Measurements from ENCODE around the gene SCEL. TPM values are rescaled to one million over a fixed set of nuclear protein-coding genes. Genes with fewer than 3 reads are reported as not detected.

The SCEL gene
- total RNA-seq, 2 experiments from 2014 or later, result not detected

DNA sequence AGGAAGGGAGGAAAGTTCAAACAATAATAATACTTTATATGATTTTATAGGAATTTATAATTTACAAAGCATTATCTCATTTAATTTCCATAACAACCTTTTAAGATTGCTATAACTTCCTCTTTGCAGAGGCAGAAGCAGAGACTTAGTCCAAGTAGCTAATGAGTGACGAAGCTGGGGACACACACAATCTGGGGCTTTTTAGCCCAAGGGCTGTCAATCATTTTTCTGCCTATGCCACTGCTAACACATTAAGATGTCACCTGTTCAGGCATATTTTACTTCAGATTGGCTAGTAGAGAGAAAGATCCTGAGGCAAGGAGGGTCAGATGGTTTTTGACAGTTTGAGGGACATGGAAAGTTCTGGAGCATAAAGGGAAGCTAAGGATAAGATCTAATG lies 12.6 kb downstream of the SCEL start:
- H3K4me3 Mint-ChIP-seq, result no peak overlapping the region
- DNase-seq (no peak), ATAC-seq (ENCODE audit: poor library complexity) (no peak)
- H3K9me3 Mint-ChIP-seq, result no peaks in the 10 kb centered on the region
- H3K4me1 Mint-ChIP-seq (ENCODE audit: low read depth), result no peaks in the 10 kb centered on the region
- Histone ChIP-seq H3K27me3 (ENCODE audit: control insufficient read depth in 1 of 2, insufficient read depth in 2 of 2, low read length in 2 of 2) (no peaks in the 10 kb centered on the region), H3K4me1 (ENCODE audit: insufficient read depth, low read length) (no peaks in the 10 kb centered on the region), H3K9me3 (ENCODE audit: control insufficient read depth in 1 of 2, insufficient read depth in 1 of 2, low read length in 2 of 2) (no peaks in the 10 kb centered on the region), H3K27ac (ENCODE audit: low read depth in 1 of 2, low read length in 2 of 2) (no peak overlapping the region), H3K4me3 (ENCODE audit: low read length) (no peak overlapping the region), H3K36me3 (ENCODE audit: insufficient read depth, low read length) (no peaks in the 10 kb centered on the region)
- ChIA-PET CTCF (interaction anchor here (1.8 kb wide), 1 partner anchor 10 kb away, joined by 5 read pairs; no protein-coding TSS in a partner anchor), POLR2A (no interaction called here)
- H3K36me3 Mint-ChIP-seq (ENCODE audit: low read depth), result no peaks in the 10 kb centered on the region
- H3K27ac Mint-ChIP-seq, result no peak overlapping the region
- intact Hi-C loops (cut with DNase I, micrococcal nuclease), result no loop called here
- peaks cover 5% of the 10 kb centered on the region for H3K27me3 Mint-ChIP-seq
- TF ChIP-seq, protein P1, sequence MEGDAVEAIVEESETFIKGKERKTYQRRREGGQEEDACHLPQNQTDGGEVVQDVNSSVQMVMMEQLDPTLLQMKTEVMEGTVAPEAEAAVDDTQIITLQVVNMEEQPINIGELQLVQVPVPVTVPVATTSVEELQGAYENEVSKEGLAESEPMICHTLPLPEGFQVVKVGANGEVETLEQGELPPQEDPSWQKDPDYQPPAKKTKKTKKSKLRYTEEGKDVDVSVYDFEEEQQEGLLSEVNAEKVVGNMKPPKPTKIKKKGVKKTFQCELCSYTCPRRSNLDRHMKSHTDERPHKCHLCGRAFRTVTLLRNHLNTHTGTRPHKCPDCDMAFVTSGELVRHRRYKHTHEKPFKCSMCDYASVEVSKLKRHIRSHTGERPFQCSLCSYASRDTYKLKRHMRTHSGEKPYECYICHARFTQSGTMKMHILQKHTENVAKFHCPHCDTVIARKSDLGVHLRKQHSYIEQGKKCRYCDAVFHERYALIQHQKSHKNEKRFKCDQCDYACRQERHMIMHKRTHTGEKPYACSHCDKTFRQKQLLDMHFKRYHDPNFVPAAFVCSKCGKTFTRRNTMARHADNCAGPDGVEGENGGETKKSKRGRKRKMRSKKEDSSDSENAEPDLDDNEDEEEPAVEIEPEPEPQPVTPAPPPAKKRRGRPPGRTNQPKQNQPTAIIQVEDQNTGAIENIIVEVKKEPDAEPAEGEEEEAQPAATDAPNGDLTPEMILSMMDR (IDR thresholded peaks at IDR 0.05), result no peak

DNA sequence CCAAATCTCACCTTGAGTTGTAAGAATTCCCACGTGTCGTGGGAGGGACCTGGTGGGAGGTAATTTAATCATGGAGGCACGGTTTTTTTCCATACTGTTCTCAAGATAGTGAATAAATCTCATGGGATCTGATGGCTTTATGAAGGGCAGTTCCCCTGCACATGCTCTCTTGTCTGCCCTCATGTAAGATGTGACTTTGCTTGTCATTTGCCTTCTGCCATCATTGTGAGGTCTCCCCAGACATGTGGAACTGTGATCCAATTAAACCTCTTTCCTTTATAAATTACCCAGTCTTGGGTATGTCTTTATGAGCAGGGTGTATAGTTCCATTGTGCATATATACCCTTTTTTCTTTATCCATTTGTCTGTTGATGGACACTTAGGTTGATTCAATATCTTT lies 13.1 kb downstream of the SCEL start:
- Histone ChIP-seq H3K27ac (ENCODE audit: low read depth in 1 of 2, low read length in 2 of 2) (no peak overlapping the region), H3K27me3 (ENCODE audit: control insufficient read depth in 1 of 2, insufficient read depth in 2 of 2, low read length in 2 of 2) (no peaks in the 10 kb centered on the region), H3K4me1 (ENCODE audit: insufficient read depth, low read length) (no peaks in the 10 kb centered on the region), H3K9me3 (ENCODE audit: control insufficient read depth in 1 of 2, insufficient read depth in 1 of 2, low read length in 2 of 2) (no peaks in the 10 kb centered on the region), H3K4me3 (ENCODE audit: low read length) (no peak overlapping the region), H3K36me3 (ENCODE audit: insufficient read depth, low read length) (no peaks in the 10 kb centered on the region)
- no peaks in the 10 kb centered on the region for H3K36me3 Mint-ChIP-seq (ENCODE audit: low read depth)
- ChIA-PET POLR2A (no interaction called here), CTCF (interaction anchor here (1.8 kb wide), 1 partner anchor 11 kb away, joined by 5 read pairs; no protein-coding TSS in a partner anchor)
- H3K27ac Mint-ChIP-seq, result no peak overlapping the region
- intact Hi-C loops (cut with DNase I, micrococcal nuclease), result no loop called here
- no peak overlapping the region for H3K4me3 Mint-ChIP-seq
- ATAC-seq (ENCODE audit: poor library complexity) (no peak), DNase-seq (no peak)
- TF ChIP-seq, protein P1 (IDR thresholded peaks at IDR 0.05), result no peak
- no peaks in the 10 kb centered on the region for H3K4me1 Mint-ChIP-seq (ENCODE audit: low read depth)
- H3K9me3 Mint-ChIP-seq, result no peaks in the 10 kb centered on the region
- peaks cover 3% of the 10 kb centered on the region for H3K27me3 Mint-ChIP-seq

DNA sequence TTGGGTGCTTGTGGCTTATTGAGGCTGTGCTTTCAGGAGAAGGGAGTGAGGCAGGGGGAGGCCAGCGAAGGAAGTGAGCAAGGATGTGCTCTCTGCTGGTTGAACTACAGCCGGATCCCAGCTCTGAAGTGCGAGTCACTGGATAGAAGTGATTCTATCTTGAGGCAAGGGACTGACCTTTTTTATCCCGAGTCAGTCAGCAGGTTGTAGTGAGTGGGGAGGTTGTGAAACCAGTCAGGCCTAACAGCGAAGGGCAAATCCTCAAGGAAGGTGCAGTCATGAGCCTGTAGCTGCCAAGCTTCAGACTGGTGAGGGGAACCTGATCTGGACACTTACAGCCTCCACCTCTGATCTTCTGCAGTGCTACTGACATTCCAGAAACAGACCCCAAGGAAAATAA lies 18.6 kb downstream of the SCEL start:
- Mint-ChIP-seq H3K27me3 (no peaks in the 10 kb centered on the region), H3K9me3 (no peaks in the 10 kb centered on the region), H3K4me1 (ENCODE audit: low read depth) (peaks cover 9% of the 10 kb centered on the region), H3K4me3 (no peak overlapping the region), H3K27ac (no peak overlapping the region), H3K36me3 (ENCODE audit: low read depth) (no peaks in the 10 kb centered on the region)
- ChIA-PET POLR2A (no interaction called here), CTCF (no interaction called here)
- ATAC-seq (ENCODE audit: poor library complexity) (no peak), DNase-seq (no peak)
- intact Hi-C loops (cut with DNase I, micrococcal nuclease), result no loop called here
- Histone ChIP-seq H3K27ac (ENCODE audit: low read depth in 1 of 2, low read length in 2 of 2) (no peak overlapping the region), H3K4me1 (ENCODE audit: insufficient read depth, low read length) (peaks cover 7% of the 10 kb centered on the region), H3K9me3 (ENCODE audit: control insufficient read depth in 1 of 2, insufficient read depth in 1 of 2, low read length in 2 of 2) (no peaks in the 10 kb centered on the region), H3K4me3 (ENCODE audit: low read length) (no peak overlapping the region), H3K36me3 (ENCODE audit: insufficient read depth, low read length) (no peaks in the 10 kb centered on the region), H3K27me3 (ENCODE audit: control insufficient read depth in 1 of 2, insufficient read depth in 2 of 2, low read length in 2 of 2) (no peaks in the 10 kb centered on the region)
- TF ChIP-seq, protein P1 (IDR thresholded peaks at IDR 0.05), result no peak

All from CD4-positive, alpha-beta T cell (primary cell).